Measurements from ENCODE around the gene LONRF2.

The LONRF2 gene

GRCh38 chr2:100237770-100238169, 84.5 kb downstream of the LONRF2 start:
- POLR2A ChIA-PET (ENCODE audit: low non-redundant PET): no interaction called here
- DNase-seq (ENCODE audit: low spot score): no peak
- CTCF ChIA-PET: no interaction called here
- H3K27ac ChIP-seq: no peak overlapping the region
- no peak for TF ChIP-seq CTCF (conservative IDR thresholded peaks at IDR 0.05; ENCODE audit: low read depth)

- TF ChIP-seq CTCF (conservative IDR thresholded peaks at IDR 0.05; ENCODE audit: low read depth): no peak
- ChIA-PET POLR2A (ENCODE audit: low non-redundant PET) (no interaction called here), CTCF (interaction anchor here (0.5 to 0.6 kb wide), 2 partner anchors 13 to 1107 kb away, joined by 3 to 4 read pairs; no protein-coding TSS in a partner anchor)
- no peak overlapping the region for H3K27ac ChIP-seq
- no peak for DNase-seq (ENCODE audit: low spot score)
Measured at GRCh38 chr2:100237163-100237562, 85.1 kb downstream of the LONRF2 start.

- no peak for TF ChIP-seq CTCF (conservative IDR thresholded peaks at IDR 0.05; ENCODE audit: low read depth)
- POLR2A ChIA-PET (ENCODE audit: low non-redundant PET): no interaction called here
- no peak overlapping the region for H3K27ac ChIP-seq
- DNase-seq (ENCODE audit: low spot score): no peak
- CTCF ChIA-PET: interaction anchor here (1.8 kb wide), 1 partner anchor 12 kb away, joined by 4 read pairs; no protein-coding TSS in a partner anchor
Measured at GRCh38 chr2:100236166-100236565, 86.1 kb downstream of the LONRF2 start.

GRCh38 chr2:100235581-100235980, 86.7 kb downstream of the LONRF2 start:
- CTCF ChIA-PET: interaction anchor here (1.8 kb wide), 1 partner anchor 13 kb away, joined by 4 read pairs; no protein-coding TSS in a partner anchor
- H3K27ac ChIP-seq: no peak overlapping the region
- no peak for TF ChIP-seq CTCF (conservative IDR thresholded peaks at IDR 0.05; ENCODE audit: low read depth)
- DNase-seq (ENCODE audit: low spot score): no peak
- POLR2A ChIA-PET (ENCODE audit: low non-redundant PET): no interaction called here

GRCh38 chr2:100235098-100235497, 87.2 kb downstream of the LONRF2 start:
- H3K27ac ChIP-seq: no peak overlapping the region
- DNase-seq (ENCODE audit: low spot score): no peak
- TF ChIP-seq CTCF (conservative IDR thresholded peaks at IDR 0.05; ENCODE audit: low read depth): no peak
- ChIA-PET POLR2A (ENCODE audit: low non-redundant PET) (no interaction called here), CTCF (interaction anchor here (1.8 kb wide), 1 partner anchor 13 kb away, joined by 4 read pairs; no protein-coding TSS in a partner anchor)

GRCh38 chr2:100234141-100234540, 88.2 kb downstream of the LONRF2 start:
- ChIA-PET CTCF (interaction anchor here (0.5 kb wide), 1 partner anchor 504 kb away, joined by 4 read pairs; no protein-coding TSS in a partner anchor), POLR2A (ENCODE audit: low non-redundant PET) (no interaction called here)
- no peak for TF ChIP-seq CTCF (conservative IDR thresholded peaks at IDR 0.05; ENCODE audit: low read depth)
- DNase-seq (ENCODE audit: low spot score): no peak
- H3K27ac ChIP-seq: no peak overlapping the region
